Suprapubic skin (tissue), 4 donors: ENCODE measurements around the gene TNS2.

Experiments used
- CTCF ChIP-seq, 2 donors: fragments of 200-600 bp in 1 of 2; fragments of 450-650 bp in 1 of 2; sonication (generic) in 1 of 2; IDR thresholded peaks; one replicate each; pipeline ENCODE4 v1.5.1; 2016 to 2019; ENCODE audit warnings: antibody characterized with exemption in 2 of 2, mild to moderate bottlenecking in 1 of 2, moderate library complexity in 1 of 2
- EP300 ChIP-seq: sonication (generic); formaldehyde crosslinking; IDR thresholded peaks from one replicate; pipeline ENCODE4 v1.6.1; 2017; ENCODE audit warnings: antibody characterized with exemption
- POLR2A ChIP-seq, 2 donors: fragments of 450-650 bp; IDR thresholded peaks; one replicate each; pipeline ENCODE4 v1.6.1; 2017; ENCODE audit warnings: antibody characterized with exemption in 2 of 2, mild to moderate bottlenecking in 2 of 2, moderate library complexity in 2 of 2
- POLR2AphosphoS5 ChIP-seq, 3 donors: sonication (generic); formaldehyde crosslinking; IDR thresholded peaks; one replicate each; pipeline ENCODE4 v1.6.1; 2017; ENCODE audit warnings: antibody characterized with exemption in 3 of 3

GRCh38 chr12:53094394-53094787 lies 44.5 kb downstream of the TNS2 start:
- TF ChIP-seq POLR2A (IDR thresholded peaks at IDR 0.05) = no peak
- no peak for TF ChIP-seq CTCF (IDR thresholded peaks at IDR 0.05)
- no peak for TF ChIP-seq EP300
- TF ChIP-seq POLR2AphosphoS5 (IDR thresholded peaks at IDR 0.05) = no peak
